ENCODE measurements around the gene PRKCH.

The PRKCH gene

DNA sequence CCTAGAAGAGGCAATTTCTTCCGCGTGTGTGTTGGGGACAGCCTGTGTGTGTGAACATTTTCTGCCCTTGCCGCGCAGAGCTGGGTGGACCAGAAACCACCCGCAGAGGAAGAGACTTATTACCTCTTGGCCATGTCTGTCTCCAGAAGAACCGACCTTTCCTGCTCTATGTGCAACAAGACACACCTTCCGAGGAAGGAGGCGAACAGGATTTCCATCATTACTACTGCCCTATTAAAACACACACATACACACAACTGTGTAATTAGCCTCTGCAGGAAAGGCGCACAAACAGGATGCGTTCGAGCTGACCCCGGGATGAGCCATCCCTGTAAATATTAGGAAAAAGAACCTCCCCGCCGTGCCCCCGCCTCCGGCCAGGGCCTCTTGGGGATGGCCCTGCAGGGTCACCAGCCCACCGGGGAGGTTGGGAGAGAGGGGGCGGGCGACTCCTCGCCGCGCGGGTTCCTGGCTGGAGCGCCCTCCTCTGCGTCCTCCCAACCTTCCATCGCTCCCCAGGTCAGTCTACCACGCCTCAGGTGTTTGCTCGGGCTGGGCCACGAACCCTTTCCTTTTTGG is 484 bp upstream of the PRKCH start:
- no peak for TF ChIP-seq CTCF (IDR thresholded peaks at IDR 0.05; ENCODE audit: low read depth, low read length, missing control alignments)
- DNase-seq (ENCODE audit: low read depth): no peak
- peak overlapping the region; percentile 82 for H3K4me3 ChIP-seq (ENCODE audit: low read depth, low read length)

DNA sequence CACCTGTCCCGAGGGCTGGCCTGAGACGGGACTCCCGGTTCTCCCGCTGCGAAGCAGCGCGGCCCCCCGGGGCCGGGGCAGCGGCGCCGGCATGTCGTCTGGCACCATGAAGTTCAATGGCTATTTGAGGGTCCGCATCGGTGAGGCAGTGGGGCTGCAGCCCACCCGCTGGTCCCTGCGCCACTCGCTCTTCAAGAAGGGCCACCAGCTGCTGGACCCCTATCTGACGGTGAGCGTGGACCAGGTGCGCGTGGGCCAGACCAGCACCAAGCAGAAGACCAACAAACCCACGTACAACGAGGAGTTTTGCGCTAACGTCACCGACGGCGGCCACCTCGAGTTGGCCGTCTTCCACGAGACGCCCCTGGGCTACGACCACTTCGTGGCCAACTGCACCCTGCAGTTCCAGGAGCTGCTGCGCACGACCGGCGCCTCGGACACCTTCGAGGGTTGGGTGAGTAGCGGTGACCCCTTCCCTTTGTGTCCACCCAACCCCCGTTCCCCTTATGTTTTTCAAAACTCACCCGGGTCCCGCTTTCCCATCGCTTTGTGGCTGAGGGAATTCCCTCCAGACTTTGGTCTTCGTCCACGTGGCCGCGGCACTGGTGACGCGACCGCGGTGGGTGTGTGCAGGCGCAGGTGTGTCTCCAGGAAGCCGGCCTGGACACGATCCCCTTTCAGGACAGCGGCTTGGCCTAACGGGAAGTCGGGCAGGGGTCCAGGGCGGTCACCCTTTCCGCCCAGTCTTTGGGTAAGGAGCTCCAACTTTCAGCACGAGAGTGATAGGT is 826 bp downstream of the PRKCH start:
- no peak for DNase-seq (ENCODE audit: low read depth)
- H3K4me3 ChIP-seq (ENCODE audit: low read depth, low read length): peak overlapping the region; percentile 82

GRCh38 chr14:61322799-61323290 is 1.5 kb downstream of the PRKCH start:
- DNase-seq (ENCODE audit: low read depth): no peak
- TF ChIP-seq CTCF (IDR thresholded peaks at IDR 0.05; ENCODE audit: low read depth, low read length, missing control alignments): no peak
- H3K4me3 ChIP-seq (ENCODE audit: low read depth, low read length): peak overlapping the region; percentile 82

More for the DNA sequence above, 826 bp downstream of the PRKCH start:
- no peak for TF ChIP-seq CTCF (IDR thresholded peaks at IDR 0.05; ENCODE audit: low read depth, low read length, missing control alignments)

GRCh38 chr14:61323970-61324369 is 2.6 kb downstream of the PRKCH start:
- no peak for TF ChIP-seq CTCF (IDR thresholded peaks at IDR 0.05; ENCODE audit: low read depth, low read length, missing control alignments)
- H3K4me3 ChIP-seq (ENCODE audit: low read depth, low read length): no peak overlapping the region; the same call in 1 of the 2 replicates
- DNase-seq (ENCODE audit: low read depth): no peak

DNA sequence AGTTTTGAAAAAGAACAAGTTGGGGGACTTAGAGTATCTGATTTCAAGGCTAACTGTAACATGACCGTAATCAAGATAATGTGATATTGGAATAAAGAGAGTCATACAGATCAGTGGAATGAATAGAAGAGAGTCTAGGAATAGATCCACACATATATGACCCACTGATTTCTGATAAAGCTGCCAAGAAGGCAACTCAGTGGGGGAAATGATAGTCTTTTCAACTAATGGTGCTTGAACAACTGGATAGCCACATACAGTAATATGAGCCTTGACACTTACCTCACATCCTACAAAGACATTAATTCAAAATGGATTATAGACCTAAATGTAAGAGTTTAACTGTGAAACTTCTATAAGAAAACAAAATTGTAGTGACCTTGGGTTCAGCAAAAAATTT is 3.8 kb downstream of the PRKCH start:
- no peak for TF ChIP-seq CTCF (IDR thresholded peaks at IDR 0.05; ENCODE audit: low read depth, low read length, missing control alignments)
- no peak for DNase-seq (ENCODE audit: low read depth)
- H3K4me3 ChIP-seq (ENCODE audit: low read depth, low read length): no peak overlapping the region

- no peak for TF ChIP-seq CTCF (IDR thresholded peaks at IDR 0.05; ENCODE audit: low read depth, low read length, missing control alignments)
- H3K4me3 ChIP-seq (ENCODE audit: low read depth, low read length): no peak overlapping the region
- no peak for DNase-seq (ENCODE audit: low read depth)
These were observed 4.8 kb downstream of the PRKCH start for GRCh38 chr14:61326146-61326545.
